Natural killer cell (primary cell): ENCODE data around the gene URB1. TPM values are rescaled to one million over a fixed set of nuclear protein-coding genes. Genes with fewer than 3 reads are reported as not detected.
A peak's percentile ranks its signal among the peaks of the same experiment; 100 is the strongest.

Source experiments
- ATAC-seq, 3 donors: fragments of 150-1000 bp in 2 of 3; fragments of 200-7000 bp in 1 of 3; cut with Tn5 transposase; 1 replicate in 1 of 3; 2 replicates in 2 of 3; pipeline ENCODE4 v1.10.0; 2021; ENCODE audit warnings: mild to moderate bottlenecking in 2 of 3, moderate library complexity in 2 of 3
- DNase-seq, 2 donors: peaks; one replicate each; pipeline versions ENCODE4 v3.0.0 to v3.0.0-alpha.2; 2013 to 2021; ENCODE audit warnings: mixed read lengths in 1 of 2
- H3K27ac ChIP-seq: one replicate; pipeline ENCODE4 v1.5.1; 2013; ENCODE audit warnings: mild to moderate bottlenecking, low read length
- H3K27me3 ChIP-seq: one replicate; pipeline ENCODE4 v1.6.1; 2013; ENCODE audit warnings: low read length; ENCODE audit not compliant: control insufficient read depth, insufficient read depth
- H3K36me3 ChIP-seq: one replicate; pipeline ENCODE4 v1.6.1; 2013; ENCODE audit warnings: low read length; ENCODE audit not compliant: control insufficient read depth, insufficient read depth
- H3K4me1 ChIP-seq: one replicate; pipeline ENCODE4 v1.6.1; 2013; ENCODE audit warnings: low read length; ENCODE audit not compliant: control insufficient read depth, insufficient read depth
- H3K4me3 ChIP-seq: one replicate; pipeline ENCODE4 v1.5.1; 2013; ENCODE audit warnings: low read length
- H3K9me3 ChIP-seq: one replicate; pipeline ENCODE4 v1.6.1; 2013; ENCODE audit warnings: low read length; ENCODE audit not compliant: control insufficient read depth, insufficient read depth
- H3K27ac Mint-ChIP-seq, 2 donors: one replicate each; pipeline ENCODE4 v1.8.0; 2022; ENCODE audit warnings: mild to moderate bottlenecking in 2 of 2, mixed read lengths in 2 of 2, moderate library complexity in 1 of 2
- H3K27me3 Mint-ChIP-seq, 2 donors: one replicate each; pipeline ENCODE4 v1.8.0; 2022; ENCODE audit warnings: low read depth in 2 of 2, mixed read lengths in 2 of 2
- H3K36me3 Mint-ChIP-seq: one replicate; pipeline ENCODE4 v1.8.0; 2022; ENCODE audit warnings: mixed read lengths
- H3K4me1 Mint-ChIP-seq, 2 donors: one replicate each; pipeline ENCODE4 v1.8.0; 2022; ENCODE audit warnings: mixed read lengths in 2 of 2
- H3K4me3 Mint-ChIP-seq: one replicate; pipeline ENCODE4 v1.8.0; 2022; ENCODE audit warnings: mild to moderate bottlenecking, moderate library complexity, mixed read lengths
- H3K9me3 Mint-ChIP-seq, 2 donors: one replicate each; pipeline ENCODE4 v1.8.0; 2022; ENCODE audit warnings: mixed read lengths in 2 of 2
- CTCF ChIP-seq: fragments of 200-600 bp; IDR thresholded peaks from one replicate; pipeline ENCODE4 v1.8.0; 2022; ENCODE audit warnings: antibody characterized with exemption
- WGBS: methylation state at CpG from one replicate; pipeline ENCODE4 v1.1.7; 2013; ENCODE audit warnings: missing lambda C conversion rate; ENCODE audit not compliant: insufficient coverage; 5-methylcytosine and 5-hydroxymethylcytosine counted together
- intact Hi-C: fragments of 100-400 bp; cut with micrococcal nuclease; formaldehyde crosslinking; loops from one replicate; pipeline ENCODE4 v1.14.2; 2022
- total RNA-seq, 4 donors: library from RNA; stranded (reverse); fragments of 120-200 nt in 1 of 4; gene quantifications; one replicate each; pipeline versions ENCODE4 v1.2.3 to v1.2.4, GENCODE V29; 2013 to 2022

URB1 gene
- total RNA-seq, 3 donors from 2014 or later (not counting 1 experiment from before 2014, with no cell fraction given) = 6.1 to 7.8 (median 7.5) TPM

DNA sequence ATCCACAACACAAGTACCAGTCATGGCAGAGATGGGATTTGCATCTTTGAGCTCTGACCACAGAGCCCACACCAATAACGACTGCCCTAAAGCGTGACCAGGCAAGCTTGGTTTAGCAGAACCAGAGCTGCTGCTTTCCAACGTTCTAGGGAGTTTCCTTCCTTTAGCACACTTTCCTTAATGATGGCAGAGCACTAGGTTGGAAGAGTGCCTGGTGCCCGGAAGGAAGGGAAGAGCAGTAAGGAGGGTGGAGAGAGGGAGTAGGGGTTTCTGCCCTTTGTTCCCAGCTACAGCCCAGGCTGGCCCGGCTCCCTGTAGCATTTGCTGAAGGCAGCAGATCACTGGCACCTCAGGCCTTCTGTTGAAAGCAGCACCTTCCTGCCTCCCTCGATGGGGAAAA, 13.6 kb upstream of the URB1 start:
- no peaks in the 10 kb centered on the region for H3K27me3 ChIP-seq
- peaks cover 49 to 56% of the 10 kb centered on the region in 2 donors for H3K4me1 Mint-ChIP-seq
- WGBS = 66% methylated on average over 6 of the region's 6 CpGs
- intact Hi-C loops = no loop called here
- no peaks in the 10 kb centered on the region for H3K36me3 Mint-ChIP-seq
- H3K27ac Mint-ChIP-seq = no peak overlapping the region
- H3K27ac ChIP-seq = no peak overlapping the region
- H3K9me3 Mint-ChIP-seq = peaks cover 0 to 2% of the 10 kb centered on the region in 2 donors
- H3K4me3 Mint-ChIP-seq = no peak overlapping the region
- TF ChIP-seq CTCF = no peak
- H3K36me3 ChIP-seq = no peaks in the 10 kb centered on the region
- H3K4me1 ChIP-seq = peaks cover 52% of the 10 kb centered on the region
- no peaks in the 10 kb centered on the region for H3K27me3 Mint-ChIP-seq
- no peak for DNase-seq
- H3K4me3 ChIP-seq = no peak overlapping the region
- no peak for ATAC-seq
- H3K9me3 ChIP-seq = no peaks in the 10 kb centered on the region

DNA sequence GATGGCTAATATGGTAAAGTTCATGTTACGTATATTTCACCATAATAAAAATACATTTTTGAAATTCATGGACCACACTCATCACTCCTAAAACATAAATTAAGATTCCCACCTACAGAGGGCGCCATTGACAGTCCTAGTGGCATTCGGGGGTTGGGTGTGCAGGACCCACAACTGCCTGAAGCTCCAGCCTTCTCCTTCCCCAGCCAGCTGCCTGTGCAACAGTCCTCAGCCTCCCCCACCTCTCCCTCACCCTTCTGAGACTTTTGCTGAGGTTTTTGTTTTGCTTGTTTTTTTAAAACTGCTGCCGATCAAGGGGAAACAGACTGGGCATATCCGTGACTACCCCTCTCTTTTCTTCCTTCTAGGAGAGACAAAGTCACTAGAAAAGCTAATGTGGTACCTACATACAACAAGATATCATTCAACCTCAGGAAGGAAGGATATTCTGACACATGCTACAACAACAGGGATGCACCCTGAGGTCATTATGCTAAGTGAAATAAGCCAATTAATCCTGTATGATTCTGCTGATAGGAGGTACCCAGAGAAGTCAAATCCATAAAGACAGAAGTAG, 10.5 kb upstream of the URB1 start:
- Mint-ChIP-seq H3K9me3 (peaks cover 0 to 2% of the 10 kb centered on the region in 2 donors), H3K4me3 (no peak overlapping the region), H3K27ac (no peak overlapping the region), H3K27me3 (peaks cover 0 to 6% of the 10 kb centered on the region in 2 donors), H3K36me3 (no peaks in the 10 kb centered on the region), H3K4me1 (peaks cover 20 to 25% of the 10 kb centered on the region in 2 donors)
- peak; percentile 56 to 74 (median 61) for ATAC-seq
- Histone ChIP-seq H3K4me3 (no peak overlapping the region), H3K27ac (no peak overlapping the region), H3K36me3 (no peaks in the 10 kb centered on the region), H3K4me1 (peaks cover 28% of the 10 kb centered on the region), H3K9me3 (no peaks in the 10 kb centered on the region), H3K27me3 (no peaks in the 10 kb centered on the region)
- TF ChIP-seq CTCF = peak; percentile 68
- WGBS = 25% methylated on average over 4 of the region's 5 CpGs
- DNase-seq = peak; percentile 25 to 83
- intact Hi-C loops = loop anchor here (1.0 kb wide), 2 partner anchors 166 to 198 kb away; no protein-coding TSS in a partner anchor

DNA sequence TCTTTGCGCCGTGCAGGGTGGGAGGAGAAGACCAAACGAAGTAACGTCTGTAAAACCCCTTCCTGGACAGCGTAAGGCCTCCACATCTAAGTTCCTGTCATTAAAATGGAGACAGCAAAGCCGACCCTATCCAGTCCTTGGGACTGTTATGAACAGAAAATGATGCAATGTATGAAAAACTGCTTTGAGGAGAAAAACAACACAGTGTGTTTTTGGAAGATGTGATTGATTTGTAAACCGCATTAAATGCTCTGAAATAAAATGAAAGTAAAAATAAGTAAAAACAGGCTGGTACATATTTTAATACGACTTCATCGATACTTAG, 827 bp upstream of the URB1 start:
- H3K4me3 Mint-ChIP-seq = peak overlapping the region; percentile 84
- no peaks in the 10 kb centered on the region for H3K27me3 ChIP-seq
- peak overlapping the region; percentile 88 for H3K4me3 ChIP-seq
- H3K9me3 ChIP-seq = no peaks in the 10 kb centered on the region
- H3K27ac ChIP-seq = peak overlapping the region; percentile 91
- H3K4me1 ChIP-seq = peaks cover 17% of the 10 kb centered on the region
- TF ChIP-seq CTCF = no peak
- H3K36me3 ChIP-seq = no peaks in the 10 kb centered on the region
- intact Hi-C loops = loop anchor here (1.0 to 2.0 kb wide), 3 partner anchors 115 to 219 kb away; partner anchors contain the start of genes CFAP298 and MIS18A
- peaks cover 36 to 37% of the 10 kb centered on the region in 2 donors for H3K4me1 Mint-ChIP-seq
- no peak for DNase-seq
- no peaks in the 10 kb centered on the region for H3K9me3 Mint-ChIP-seq
- 48% methylated on average over 9 of the region's 9 CpGs for WGBS
- H3K27ac Mint-ChIP-seq = peak overlapping the region; percentile 83 to 86
- ATAC-seq = no peak
- no peaks in the 10 kb centered on the region for H3K36me3 Mint-ChIP-seq
- H3K27me3 Mint-ChIP-seq = peaks cover 0 to 11% of the 10 kb centered on the region in 2 donors
